ENCODE results near the gene TXNL4B.

- no peak for TF ChIP-seq PBX3 (IDR thresholded peaks at IDR 0.05; ENCODE audit: insufficient replicate concordance, low read depth, low read length)
- no peak for TF ChIP-seq SKIL (IDR thresholded peaks at IDR 0.05; ENCODE audit: low read depth, poor library complexity, severe bottlenecking)
- no peak for TF ChIP-seq CTCF (IDR thresholded peaks at IDR 0.05 in 2 of 3, conservative IDR thresholded peaks at IDR 0.05 in 1 of 3; ENCODE audit: control insufficient read depth in 2 of 3, extremely low read depth in 1 of 3, insufficient read depth in 1 of 3, low read depth in 3 of 3, low read length in 3 of 3)
- no peak for TF ChIP-seq REST (IDR thresholded peaks at IDR 0.05; ENCODE audit: low read depth, low read length)
- no peak for TF ChIP-seq E2F4 (IDR thresholded peaks at IDR 0.05; ENCODE audit: low read depth, low read length)
- TF ChIP-seq EGR1 (IDR thresholded peaks at IDR 0.05; ENCODE audit: borderline replicate concordance in 1 of 2, low read depth in 2 of 2, low read length in 2 of 2) = no peak
- no peak for TF ChIP-seq STAT3 (IDR thresholded peaks at IDR 0.05; ENCODE audit: low read depth, low read length)
Observed at GRCh38 chr16:72126429-72126765, 33.0 kb upstream of the TXNL4B start.
